CD4-positive, alpha-beta T cell (primary cell): ENCODE data around the gene DPH1. TPM values are rescaled to one million over a fixed set of nuclear protein-coding genes. Genes with fewer than 3 reads are reported as not detected.

Experiments
- ATAC-seq: fragments of 200-7000 bp; cut with Tn5 transposase; one replicate; pipeline ENCODE4 v1.10.0; 2022; ENCODE audit warnings: mild to moderate bottlenecking; ENCODE audit not compliant: poor library complexity
- CTCF ChIA-PET: fragments of 350-600 bp; sonication (Branson Sonifier 250); formaldehyde crosslinking; loops from one replicate; lab custom pipeline; 2021; ENCODE audit warnings: antibody characterized with exemption, inconsistent platforms; lab: Charles Lee
- POLR2A ChIA-PET: fragments of 350-600 bp; sonication (Branson Sonifier 250); formaldehyde crosslinking; loops from one replicate; lab custom pipeline; 2021; ENCODE audit warnings: antibody characterized with exemption, inconsistent platforms; lab: Charles Lee
- DNase-seq, 14 experiments: peaks; one replicate each; pipeline ENCODE4 v3.0.0-alpha.2; 2013 to 2020; ENCODE audit warnings: mixed read lengths in 2 of 14
- H3K27ac ChIP-seq, 2 donors: one replicate each; pipeline versions ENCODE4 v1.5.1 to v1.7.0; 2013; ENCODE audit warnings: low read length in 2 of 2, low read depth in 1 of 2, mild to moderate bottlenecking in 1 of 2
- H3K27me3 ChIP-seq, 2 experiments: 1 replicate in 1 of 2; 2 replicates in 1 of 2; pipeline versions ENCODE4 v1.6.1 to v1.7.0; 2013; ENCODE audit warnings: low read length in 2 of 2, control low read depth in 1 of 2, mild to moderate bottlenecking in 1 of 2, moderate library complexity in 1 of 2; ENCODE audit not compliant: insufficient read depth in 2 of 2, control insufficient read depth in 1 of 2
- H3K36me3 ChIP-seq: one replicate; pipeline ENCODE4 v1.6.1; 2013; ENCODE audit warnings: low read length, control low read depth; ENCODE audit not compliant: insufficient read depth
- H3K4me1 ChIP-seq: one replicate; pipeline ENCODE4 v1.6.1; 2013; ENCODE audit warnings: low read length, control low read depth; ENCODE audit not compliant: insufficient read depth
- H3K4me3 ChIP-seq: one replicate; pipeline ENCODE4 v1.5.1; 2013; ENCODE audit warnings: mild to moderate bottlenecking, low read length, moderate library complexity
- H3K9me3 ChIP-seq, 2 experiments: 1 replicate in 1 of 2; 2 replicates in 1 of 2; pipeline versions ENCODE4 v1.6.1 to v1.7.0; 2013; ENCODE audit warnings: low read length in 2 of 2, mild to moderate bottlenecking in 2 of 2, control low read depth in 1 of 2, moderate library complexity in 1 of 2; ENCODE audit not compliant: control insufficient read depth in 1 of 2, insufficient read depth in 1 of 2
- H3K27ac Mint-ChIP-seq: one replicate; pipeline ENCODE4 v1.8.0; 2020; ENCODE audit warnings: mixed read lengths
- H3K27me3 Mint-ChIP-seq: one replicate; pipeline ENCODE4 v1.8.0; 2021; ENCODE audit warnings: mixed read lengths
- H3K36me3 Mint-ChIP-seq: one replicate; pipeline ENCODE4 v1.8.0; 2021; ENCODE audit warnings: low read depth, mixed read lengths
- H3K4me1 Mint-ChIP-seq: one replicate; pipeline ENCODE4 v1.8.0; 2021; ENCODE audit warnings: low read depth, mixed read lengths
- H3K4me3 Mint-ChIP-seq: one replicate; pipeline ENCODE4 v1.8.0; 2020; ENCODE audit warnings: mild to moderate bottlenecking, mixed read lengths
- H3K9me3 Mint-ChIP-seq: one replicate; pipeline ENCODE4 v1.8.0; 2020; ENCODE audit warnings: mixed read lengths
- CTCF ChIP-seq: fragments of 200-600 bp; IDR thresholded peaks from one replicate; pipeline ENCODE4 v1.8.0; 2022; ENCODE audit warnings: antibody characterized with exemption, mild to moderate bottlenecking
- intact Hi-C, 2 experiments: fragments of 100-400 bp; cut with DNase I in 1 of 2; cut with micrococcal nuclease in 1 of 2; formaldehyde crosslinking; loops; one replicate each; pipeline versions ENCODE4 v1.15.1 to v1.9.0; 2023 to 2025; cut with DNase I, micrococcal nuclease
- total RNA-seq, 174 experiments: library from RNA in 2 of 174; stranded (reverse) in 2 of 174; gene quantifications; one replicate each; pipeline ENCODE4 v1.2.3 and lab custom pipeline; 2021 to 2026

The DPH1 gene
- total RNA-seq, 2 experiments from 2014 or later: 96.4 to 101 TPM

- intact Hi-C loops: no loop called here
- Mint-ChIP-seq H3K27ac (no peak overlapping the region), H3K4me1 (no peaks in the 10 kb centered on the region), H3K9me3 (no peaks in the 10 kb centered on the region), H3K4me3 (no peak overlapping the region), H3K36me3 (no peaks in the 10 kb centered on the region), H3K27me3 (peaks cover 32% of the 10 kb centered on the region)
- H3K27ac ChIP-seq: no peak overlapping the region
- no peaks in the 10 kb centered on the region for H3K4me1 ChIP-seq
- ATAC-seq (no peak), DNase-seq (no peak)
- TF ChIP-seq CTCF: no peak
- peaks cover 0 to 7% of the 10 kb centered on the region in 2 experiments for H3K9me3 ChIP-seq
- no peak overlapping the region for H3K4me3 ChIP-seq
- CTCF ChIA-PET: interaction anchor here (0.7 kb wide), 1 partner anchor 13 kb away, joined by 3 read pairs; no protein-coding TSS in a partner anchor
- peaks cover 18 to 20% of the 10 kb centered on the region in 2 experiments for H3K27me3 ChIP-seq
- no peaks in the 10 kb centered on the region for H3K36me3 ChIP-seq
- POLR2A ChIA-PET: no interaction called here
These were observed 34.5 kb upstream of the DPH1 start for GRCh38 chr17:1995321-1995892.

GRCh38 chr17:1995907-1996799 is 33.8 kb upstream of the DPH1 start:
- no peak overlapping the region for H3K27ac Mint-ChIP-seq
- no peak overlapping the region for H3K4me3 ChIP-seq
- ChIA-PET POLR2A (no interaction called here), CTCF (no interaction called here)
- H3K36me3 ChIP-seq: no peaks in the 10 kb centered on the region
- no peak for ATAC-seq
- peaks cover 0 to 7% of the 10 kb centered on the region in 2 experiments for H3K9me3 ChIP-seq
- H3K27me3 ChIP-seq: peaks cover 20 to 21% of the 10 kb centered on the region in 2 experiments
- DNase-seq: no peak
- intact Hi-C loops: no loop called here
- H3K4me3 Mint-ChIP-seq: no peak overlapping the region
- no peaks in the 10 kb centered on the region for H3K36me3 Mint-ChIP-seq
- H3K4me1 ChIP-seq: no peaks in the 10 kb centered on the region
- H3K4me1 Mint-ChIP-seq: no peaks in the 10 kb centered on the region
- no peak overlapping the region for H3K27ac ChIP-seq
- no peaks in the 10 kb centered on the region for H3K9me3 Mint-ChIP-seq
- no peak for TF ChIP-seq CTCF
- peaks cover 33% of the 10 kb centered on the region for H3K27me3 Mint-ChIP-seq

- peaks cover 36% of the 10 kb centered on the region for H3K27me3 Mint-ChIP-seq
- ChIA-PET POLR2A (no interaction called here), CTCF (no interaction called here)
- Histone ChIP-seq H3K27ac (no peak overlapping the region), H3K4me3 (no peak overlapping the region), H3K4me1 (no peaks in the 10 kb centered on the region), H3K27me3 (peaks cover 20 to 21% of the 10 kb centered on the region in 2 experiments), H3K9me3 (peaks cover 0 to 7% of the 10 kb centered on the region in 2 experiments), H3K36me3 (no peaks in the 10 kb centered on the region)
- H3K27ac Mint-ChIP-seq: no peak overlapping the region
- DNase-seq (no peak), ATAC-seq (no peak)
- H3K4me3 Mint-ChIP-seq: no peak overlapping the region
- TF ChIP-seq CTCF: no peak
- no peaks in the 10 kb centered on the region for H3K4me1 Mint-ChIP-seq
- no peaks in the 10 kb centered on the region for H3K36me3 Mint-ChIP-seq
- no peaks in the 10 kb centered on the region for H3K9me3 Mint-ChIP-seq
- intact Hi-C loops: no loop called here
These were observed 33.1 kb upstream of the DPH1 start for GRCh38 chr17:1996800-1997288.
